ENCODE data around the gene PID1.

The PID1 gene

GRCh38 chr2:229257985-229258384 lies 13.1 kb downstream of the PID1 start:
- no peak for DNase-seq

- no peak for DNase-seq
Measured at GRCh38 chr2:229256376-229256775, 14.7 kb downstream of the PID1 start.

GRCh38 chr2:229254206-229254605 lies 16.9 kb downstream of the PID1 start:
- no peak for DNase-seq

- DNase-seq: no peak
Measured at GRCh38 chr2:229252996-229253395, 18.1 kb downstream of the PID1 start.

- no peak for DNase-seq
Measured at GRCh38 chr2:229252280-229252679, 18.8 kb downstream of the PID1 start.

- DNase-seq: no peak
Measured at GRCh38 chr2:229249536-229249935, 21.6 kb downstream of the PID1 start.

GRCh38 chr2:229246334-229246733 lies 24.8 kb downstream of the PID1 start:
- no peak for DNase-seq

- DNase-seq: no peak
Measured at GRCh38 chr2:229244975-229245374, 26.1 kb downstream of the PID1 start.

GRCh38 chr2:229243890-229244560 lies 27.1 kb downstream of the PID1 start:
- no peak for DNase-seq

- no peak for DNase-seq
Measured at GRCh38 chr2:229240984-229241491, 30.0 kb downstream of the PID1 start.

- DNase-seq: no peak
Measured at GRCh38 chr2:229239021-229239420, 32.1 kb downstream of the PID1 start.

GRCh38 chr2:229237270-229237669 lies 33.8 kb downstream of the PID1 start:
- DNase-seq: no peak

GRCh38 chr2:229235131-229235914 lies 35.8 kb downstream of the PID1 start:
- DNase-seq: no peak

- no peak for DNase-seq
Measured at GRCh38 chr2:229231885-229232284, 39.2 kb downstream of the PID1 start.

- DNase-seq: no peak
Measured at GRCh38 chr2:229231328-229231868, 39.7 kb downstream of the PID1 start.

GRCh38 chr2:229230911-229231310 lies 40.2 kb downstream of the PID1 start:
- DNase-seq: no peak

GRCh38 chr2:229230256-229230655 lies 40.8 kb downstream of the PID1 start:
- no peak for DNase-seq

- DNase-seq: no peak
Measured at GRCh38 chr2:229226382-229226781, 44.7 kb downstream of the PID1 start.

- DNase-seq: no peak
Measured at GRCh38 chr2:229223107-229223506, 48.0 kb downstream of the PID1 start.

GRCh38 chr2:229221641-229222040 lies 49.4 kb downstream of the PID1 start:
- DNase-seq: no peak

- no peak for DNase-seq
Measured at GRCh38 chr2:229220254-229220653, 50.8 kb downstream of the PID1 start.

GRCh38 chr2:229218329-229218921 lies 52.7 kb downstream of the PID1 start:
- DNase-seq: no peak

GRCh38 chr2:229212241-229212640 lies 58.8 kb downstream of the PID1 start:
- DNase-seq: no peak

- DNase-seq: no peak
Measured at GRCh38 chr2:229210641-229211040, 60.4 kb downstream of the PID1 start.

All from NCI-H1436 (cell line).